ENCODE results near the gene VDR.
"Not testable (repeated sequence)": the region's sequence is repeated elsewhere in the genome, so short reads cannot be mapped to it uniquely, and the experiment has no call there.

The VDR gene

GRCh38 chr12:47811072-47811396 lies 93.8 kb downstream of the VDR start:
- Histone ChIP-seq H3K4me3 (ENCODE audit: low read depth in 1 of 2, low read length in 2 of 2) (no peak overlapping the region), H3K27me3 (ENCODE audit: control insufficient read depth in 1 of 2, insufficient read depth in 2 of 2, low read length in 2 of 2) (no peaks in the 10 kb centered on the region), H3K36me3 (ENCODE audit: control insufficient read depth in 1 of 2, insufficient read depth in 2 of 2, low read length in 2 of 2) (no peaks in the 10 kb centered on the region), H3K27ac (ENCODE audit: low read depth, low read length) (peak overlapping the region; percentile 81), H3K9ac (ENCODE audit: low read depth in 1 of 2, low read length in 2 of 2) (no peak overlapping the region), H3K4me1 (ENCODE audit: control insufficient read depth in 1 of 2, insufficient read depth in 2 of 2, low read length in 2 of 2) (peaks cover 71 to 84% of the 10 kb centered on the region in 2 donors), H3K9me3 (ENCODE audit: control insufficient read depth in 1 of 2, low read length in 2 of 2) (no peaks in the 10 kb centered on the region)

GRCh38 chr12:47809518-47809917 lies 95.3 kb downstream of the VDR start:
- not testable (repeated sequence) for H3K27ac ChIP-seq (ENCODE audit: low read depth, low read length); H3K4me3 ChIP-seq (ENCODE audit: low read depth in 1 of 2, low read length in 2 of 2); H3K9ac ChIP-seq (ENCODE audit: low read depth in 1 of 2, low read length in 2 of 2); H3K9me3 ChIP-seq (ENCODE audit: control insufficient read depth in 1 of 2, low read length in 2 of 2); H3K36me3 ChIP-seq (ENCODE audit: control insufficient read depth in 1 of 2, insufficient read depth in 2 of 2, low read length in 2 of 2); H3K27me3 ChIP-seq (ENCODE audit: control insufficient read depth in 1 of 2, insufficient read depth in 2 of 2, low read length in 2 of 2)
- peaks cover 70 to 86% of the 10 kb centered on the region in 2 donors for H3K4me1 ChIP-seq (ENCODE audit: control insufficient read depth in 1 of 2, insufficient read depth in 2 of 2, low read length in 2 of 2)

GRCh38 chr12:47808574-47809365 lies 96.0 kb downstream of the VDR start:
- H3K4me3 ChIP-seq (ENCODE audit: low read depth in 1 of 2, low read length in 2 of 2) = peak overlapping the region; percentile 6 to 30
- H3K9me3 ChIP-seq (ENCODE audit: control insufficient read depth in 1 of 2, low read length in 2 of 2) = no peaks in the 10 kb centered on the region
- H3K27ac ChIP-seq (ENCODE audit: low read depth, low read length) = peak overlapping the region; percentile 65
- peak overlapping the region; percentile 31 to 38 for H3K9ac ChIP-seq (ENCODE audit: low read depth in 1 of 2, low read length in 2 of 2)
- H3K27me3 ChIP-seq (ENCODE audit: control insufficient read depth in 1 of 2, insufficient read depth in 2 of 2, low read length in 2 of 2) = no peaks in the 10 kb centered on the region
- H3K36me3 ChIP-seq (ENCODE audit: control insufficient read depth in 1 of 2, insufficient read depth in 2 of 2, low read length in 2 of 2) = no peaks in the 10 kb centered on the region
- H3K4me1 ChIP-seq (ENCODE audit: control insufficient read depth in 1 of 2, insufficient read depth in 2 of 2, low read length in 2 of 2) = peaks cover 66 to 84% of the 10 kb centered on the region in 2 donors

GRCh38 chr12:47808050-47808449 lies 96.7 kb downstream of the VDR start:
- Histone ChIP-seq H3K9ac (ENCODE audit: low read depth in 1 of 2, low read length in 2 of 2) (peak overlapping the region in 1 of 2 donors; percentile 31), H3K4me1 (ENCODE audit: control insufficient read depth in 1 of 2, insufficient read depth in 2 of 2, low read length in 2 of 2) (peaks cover 65 to 84% of the 10 kb centered on the region in 2 donors)

GRCh38 chr12:47807338-47807737 lies 97.5 kb downstream of the VDR start:
- Histone ChIP-seq H3K4me1 (ENCODE audit: control insufficient read depth in 1 of 2, insufficient read depth in 2 of 2, low read length in 2 of 2) (peaks cover 68 to 87% of the 10 kb centered on the region in 2 donors), H3K36me3 (ENCODE audit: control insufficient read depth in 1 of 2, insufficient read depth in 2 of 2, low read length in 2 of 2) (no peaks in the 10 kb centered on the region), H3K9ac (ENCODE audit: low read depth in 1 of 2, low read length in 2 of 2) (no peak overlapping the region), H3K27me3 (ENCODE audit: control insufficient read depth in 1 of 2, insufficient read depth in 2 of 2, low read length in 2 of 2) (no peaks in the 10 kb centered on the region), H3K4me3 (ENCODE audit: low read depth in 1 of 2, low read length in 2 of 2) (no peak overlapping the region), H3K27ac (ENCODE audit: low read depth, low read length) (no peak overlapping the region), H3K9me3 (ENCODE audit: control insufficient read depth in 1 of 2, low read length in 2 of 2) (no peaks in the 10 kb centered on the region)

More at GRCh38 chr12:47808050-47808449, 96.7 kb downstream of the VDR start:
- no peaks in the 10 kb centered on the region for H3K36me3 ChIP-seq (ENCODE audit: control insufficient read depth in 1 of 2, insufficient read depth in 2 of 2, low read length in 2 of 2)
- no peaks in the 10 kb centered on the region for H3K27me3 ChIP-seq (ENCODE audit: control insufficient read depth in 1 of 2, insufficient read depth in 2 of 2, low read length in 2 of 2)
- peak overlapping the region; percentile 65 for H3K27ac ChIP-seq (ENCODE audit: low read depth, low read length)
- peak overlapping the region; percentile 6 to 30 for H3K4me3 ChIP-seq (ENCODE audit: low read depth in 1 of 2, low read length in 2 of 2)
- no peaks in the 10 kb centered on the region for H3K9me3 ChIP-seq (ENCODE audit: control insufficient read depth in 1 of 2, low read length in 2 of 2)

- Histone ChIP-seq H3K27ac (ENCODE audit: low read depth, low read length) (no peak overlapping the region), H3K27me3 (ENCODE audit: control insufficient read depth in 1 of 2, insufficient read depth in 2 of 2, low read length in 2 of 2) (no peaks in the 10 kb centered on the region), H3K36me3 (ENCODE audit: control insufficient read depth in 1 of 2, insufficient read depth in 2 of 2, low read length in 2 of 2) (no peaks in the 10 kb centered on the region), H3K9me3 (ENCODE audit: control insufficient read depth in 1 of 2, low read length in 2 of 2) (no peaks in the 10 kb centered on the region), H3K4me3 (ENCODE audit: low read depth in 1 of 2, low read length in 2 of 2) (no peak overlapping the region), H3K9ac (ENCODE audit: low read depth in 1 of 2, low read length in 2 of 2) (no peak overlapping the region), H3K4me1 (ENCODE audit: control insufficient read depth in 1 of 2, insufficient read depth in 2 of 2, low read length in 2 of 2) (peaks cover 61 to 79% of the 10 kb centered on the region in 2 donors)
Measured at GRCh38 chr12:47805417-47805816, 99.4 kb downstream of the VDR start.

- no peak overlapping the region for H3K27ac ChIP-seq (ENCODE audit: low read depth, low read length)
- H3K36me3 ChIP-seq (ENCODE audit: control insufficient read depth in 1 of 2, insufficient read depth in 2 of 2, low read length in 2 of 2) = no peaks in the 10 kb centered on the region
- H3K4me1 ChIP-seq (ENCODE audit: control insufficient read depth in 1 of 2, insufficient read depth in 2 of 2, low read length in 2 of 2) = peaks cover 58 to 81% of the 10 kb centered on the region in 2 donors
Measured at GRCh38 chr12:47804171-47804570, 100.6 kb downstream of the VDR start.

GRCh38 chr12:47803191-47803875 lies 101.5 kb downstream of the VDR start:
- H3K9me3 ChIP-seq (ENCODE audit: control insufficient read depth in 1 of 2, low read length in 2 of 2) = no peaks in the 10 kb centered on the region
- no peak overlapping the region for H3K27ac ChIP-seq (ENCODE audit: low read depth, low read length)
- no peaks in the 10 kb centered on the region for H3K36me3 ChIP-seq (ENCODE audit: control insufficient read depth in 1 of 2, insufficient read depth in 2 of 2, low read length in 2 of 2)
- H3K4me3 ChIP-seq (ENCODE audit: low read depth in 1 of 2, low read length in 2 of 2) = no peak overlapping the region
- no peak overlapping the region for H3K9ac ChIP-seq (ENCODE audit: low read depth in 1 of 2, low read length in 2 of 2)
- H3K4me1 ChIP-seq (ENCODE audit: control insufficient read depth in 1 of 2, insufficient read depth in 2 of 2, low read length in 2 of 2) = peaks cover 49 to 74% of the 10 kb centered on the region in 2 donors
- no peaks in the 10 kb centered on the region for H3K27me3 ChIP-seq (ENCODE audit: control insufficient read depth in 1 of 2, insufficient read depth in 2 of 2, low read length in 2 of 2)

More at GRCh38 chr12:47804171-47804570, 100.6 kb downstream of the VDR start:
- Histone ChIP-seq H3K9me3 (ENCODE audit: control insufficient read depth in 1 of 2, low read length in 2 of 2) (no peaks in the 10 kb centered on the region), H3K27me3 (ENCODE audit: control insufficient read depth in 1 of 2, insufficient read depth in 2 of 2, low read length in 2 of 2) (no peaks in the 10 kb centered on the region), H3K4me3 (ENCODE audit: low read depth in 1 of 2, low read length in 2 of 2) (no peak overlapping the region), H3K9ac (ENCODE audit: low read depth in 1 of 2, low read length in 2 of 2) (no peak overlapping the region)

DNA sequence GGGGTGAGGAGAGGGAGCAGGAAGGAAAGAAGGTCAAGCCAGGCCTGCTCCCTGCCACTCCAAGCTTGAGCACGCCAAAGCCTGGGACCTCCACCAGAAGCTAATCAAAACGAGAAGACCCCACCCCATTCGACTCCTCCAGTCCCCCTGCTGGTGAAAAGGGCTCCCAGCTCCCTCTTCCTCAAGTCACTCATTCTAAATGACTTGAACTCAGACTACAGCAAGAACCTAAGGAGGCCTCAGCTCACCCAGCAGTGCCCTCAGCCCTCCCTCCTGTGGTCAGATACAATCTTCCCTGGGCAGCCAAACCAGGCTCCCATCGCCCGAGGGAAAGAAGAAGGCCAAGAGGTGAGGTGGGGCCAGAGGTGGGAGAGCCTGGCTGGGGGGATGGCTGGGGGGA lies 102.5 kb downstream of the VDR start:
- no peaks in the 10 kb centered on the region for H3K9me3 ChIP-seq (ENCODE audit: control insufficient read depth in 1 of 2, low read length in 2 of 2)
- peaks cover 0 to 8% of the 10 kb centered on the region in 2 donors for H3K36me3 ChIP-seq (ENCODE audit: control insufficient read depth in 1 of 2, insufficient read depth in 2 of 2, low read length in 2 of 2)
- peak overlapping the region; percentile 5 for H3K27ac ChIP-seq (ENCODE audit: low read depth, low read length)
- no peak overlapping the region for H3K4me3 ChIP-seq (ENCODE audit: low read depth in 1 of 2, low read length in 2 of 2)
- peak overlapping the region; percentile 7 to 18 for H3K9ac ChIP-seq (ENCODE audit: low read depth in 1 of 2, low read length in 2 of 2)
- peaks cover 41 to 63% of the 10 kb centered on the region in 2 donors for H3K4me1 ChIP-seq (ENCODE audit: control insufficient read depth in 1 of 2, insufficient read depth in 2 of 2, low read length in 2 of 2)
- H3K27me3 ChIP-seq (ENCODE audit: control insufficient read depth in 1 of 2, insufficient read depth in 2 of 2, low read length in 2 of 2) = no peaks in the 10 kb centered on the region

DNA sequence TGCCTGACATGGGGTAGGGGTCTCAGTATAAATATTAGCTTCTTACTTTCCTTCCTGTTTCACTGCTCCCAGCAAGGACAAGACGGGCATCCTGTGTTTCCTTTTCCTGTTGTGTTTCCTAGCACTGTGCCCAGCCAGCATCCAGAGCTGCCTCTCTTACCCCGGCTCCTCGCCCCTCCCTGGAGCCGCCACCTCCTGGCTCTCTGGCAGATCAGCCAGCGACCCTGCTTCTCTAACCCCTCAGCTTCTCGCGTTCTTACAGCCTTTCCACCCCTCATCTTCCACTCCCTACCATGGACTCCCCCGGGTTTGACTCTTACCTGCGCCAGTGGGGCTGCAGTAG lies 102.9 kb downstream of the VDR start:
- Histone ChIP-seq H3K4me3 (ENCODE audit: low read depth in 1 of 2, low read length in 2 of 2) (no peak overlapping the region), H3K4me1 (ENCODE audit: control insufficient read depth in 1 of 2, insufficient read depth in 2 of 2, low read length in 2 of 2) (peaks cover 38 to 59% of the 10 kb centered on the region in 2 donors), H3K9me3 (ENCODE audit: control insufficient read depth in 1 of 2, low read length in 2 of 2) (no peaks in the 10 kb centered on the region), H3K36me3 (ENCODE audit: control insufficient read depth in 1 of 2, insufficient read depth in 2 of 2, low read length in 2 of 2) (peaks cover 0 to 11% of the 10 kb centered on the region in 2 donors), H3K27ac (ENCODE audit: low read depth, low read length) (no peak overlapping the region), H3K27me3 (ENCODE audit: control insufficient read depth in 1 of 2, insufficient read depth in 2 of 2, low read length in 2 of 2) (no peaks in the 10 kb centered on the region), H3K9ac (ENCODE audit: low read depth in 1 of 2, low read length in 2 of 2) (peak overlapping the region in 1 of 2 donors; percentile 7)
